Midbrain (tissue), 1 donor: Measurements from ENCODE around the gene ADAMTSL5.
"Not testable (repeated sequence)": the region's sequence is repeated elsewhere in the genome, so short reads cannot be mapped to it uniquely, and the experiment has no call there.

Source experiments
- DNase-seq: peaks from one replicate; lab custom pipeline; 2025; lab: John Stamatoyannopoulos, UW

The ADAMTSL5 gene, protein sequence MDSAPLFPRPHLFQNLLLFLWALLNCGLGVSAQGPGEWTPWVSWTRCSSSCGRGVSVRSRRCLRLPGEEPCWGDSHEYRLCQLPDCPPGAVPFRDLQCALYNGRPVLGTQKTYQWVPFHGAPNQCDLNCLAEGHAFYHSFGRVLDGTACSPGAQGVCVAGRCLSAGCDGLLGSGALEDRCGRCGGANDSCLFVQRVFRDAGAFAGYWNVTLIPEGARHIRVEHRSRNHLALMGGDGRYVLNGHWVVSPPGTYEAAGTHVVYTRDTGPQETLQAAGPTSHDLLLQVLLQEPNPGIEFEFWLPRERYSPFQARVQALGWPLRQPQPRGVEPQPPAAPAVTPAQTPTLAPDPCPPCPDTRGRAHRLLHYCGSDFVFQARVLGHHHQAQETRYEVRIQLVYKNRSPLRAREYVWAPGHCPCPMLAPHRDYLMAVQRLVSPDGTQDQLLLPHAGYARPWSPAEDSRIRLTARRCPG

GRCh38 chr19:1512671-1513498 lies at the start of gene ADAMTSL5:
Gene ADAMTSL5 (minus strand): TSS chr19:1513019. CDS start chr19:1510943, 2,076 bp downstream.
- no peak for DNase-seq

DNA sequence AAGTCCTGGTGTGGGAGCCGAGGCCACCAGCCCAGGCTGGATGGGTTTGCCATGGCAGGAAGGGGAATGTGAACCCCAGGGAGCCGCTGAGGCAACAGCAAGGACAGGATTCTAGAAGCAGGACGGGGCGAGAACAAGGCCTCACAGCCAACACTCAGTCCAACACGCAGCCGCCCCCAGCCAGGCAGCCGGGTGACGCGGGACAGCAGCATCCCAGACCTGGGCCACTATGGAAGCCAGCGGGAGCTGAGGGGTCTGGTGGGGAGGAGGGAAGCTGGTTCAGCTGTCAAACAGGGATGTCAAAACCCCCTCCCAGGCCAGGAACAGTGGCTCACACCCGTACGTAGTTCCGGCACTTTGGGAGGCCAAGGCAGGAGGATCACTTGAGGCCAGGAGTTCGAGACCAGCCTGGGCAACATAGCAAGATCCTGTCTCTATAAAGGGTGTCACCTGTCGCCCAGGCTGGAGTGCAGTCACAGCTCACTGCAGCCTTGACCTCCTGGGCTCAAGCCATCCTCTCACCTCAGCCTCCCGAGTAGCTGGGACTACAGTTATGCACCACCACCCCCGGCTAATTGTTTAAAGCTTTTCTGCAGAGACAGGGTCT lies 48.5 kb upstream of the ADAMTSL5 start:
- DNase-seq = no peak

DNA sequence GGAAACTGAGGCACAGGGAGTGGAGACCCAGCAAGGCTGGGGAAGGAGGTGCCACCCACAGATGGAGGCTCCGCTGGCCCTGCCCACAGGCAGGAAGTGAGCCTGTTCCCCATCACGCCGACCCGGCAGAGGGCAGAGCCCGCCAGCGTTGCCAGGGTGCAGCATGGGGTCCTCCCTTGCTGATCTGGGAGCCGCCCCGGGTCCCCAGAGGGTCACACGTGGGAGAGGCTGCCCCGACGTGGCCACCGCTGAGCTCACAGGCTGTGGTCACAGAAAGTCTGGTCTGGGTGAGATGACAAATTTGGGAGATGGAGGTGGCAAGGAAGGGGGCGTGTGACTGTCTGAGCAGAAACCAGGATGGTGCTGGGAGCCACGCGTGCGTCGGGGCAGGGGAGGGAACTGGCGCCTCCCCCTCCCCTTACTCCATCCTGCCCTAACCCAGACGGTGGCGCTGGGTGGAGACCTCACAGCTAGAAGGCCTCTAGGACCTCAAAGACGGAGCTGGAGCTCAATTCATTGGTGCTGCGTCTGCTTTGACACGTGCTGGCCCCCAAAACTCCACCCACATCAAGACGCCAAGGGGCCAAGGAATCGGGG lies 47.6 kb upstream of the ADAMTSL5 start:
- no peak for DNase-seq

DNA sequence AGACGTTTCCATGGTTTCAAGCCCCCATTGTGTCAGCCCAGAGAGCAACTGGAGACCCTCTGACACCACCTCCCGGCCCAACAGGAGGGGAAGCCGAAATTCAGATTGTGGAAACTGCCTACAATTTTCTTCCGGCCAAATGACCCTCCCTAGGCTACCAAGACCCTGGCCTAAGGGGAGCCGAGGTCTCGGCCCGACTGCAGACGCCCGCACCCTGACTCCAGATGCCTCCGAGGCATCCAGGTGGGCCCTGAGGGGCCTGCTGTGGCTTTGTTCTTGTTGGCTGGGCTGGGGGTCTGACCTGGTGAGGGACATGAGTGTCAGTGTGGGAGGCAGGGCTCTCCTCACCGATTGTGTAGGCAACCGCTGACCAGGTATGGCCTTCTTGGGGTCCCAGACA lies 45.7 kb upstream of the ADAMTSL5 start:
- DNase-seq = no peak

- DNase-seq = no peak
Observed at GRCh38 chr19:1556390-1557070, 43.7 kb upstream of the ADAMTSL5 start.

- no peak for DNase-seq
Observed at GRCh38 chr19:1555487-1556389, 42.9 kb upstream of the ADAMTSL5 start.

DNA sequence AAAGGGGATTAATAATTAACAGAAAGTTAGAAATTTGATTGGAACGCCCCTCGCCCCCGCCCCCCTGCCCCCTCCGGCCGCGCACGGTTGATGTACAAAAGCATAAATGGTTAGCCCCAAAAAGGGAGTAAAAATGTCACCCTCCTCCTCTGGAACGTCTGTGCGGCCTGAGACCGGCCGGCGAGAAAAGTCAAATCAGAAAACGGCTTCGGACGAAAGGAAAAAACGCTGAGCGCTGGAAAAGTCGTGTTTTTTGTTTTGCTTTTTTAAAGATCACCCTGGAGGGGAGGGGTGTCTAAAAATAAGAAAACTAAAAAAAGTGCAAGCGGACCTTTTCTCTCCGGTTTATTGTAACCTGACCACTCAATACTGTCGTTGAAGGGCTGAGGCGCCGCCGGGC lies 42.1 kb upstream of the ADAMTSL5 start:
- no peak for DNase-seq

DNA sequence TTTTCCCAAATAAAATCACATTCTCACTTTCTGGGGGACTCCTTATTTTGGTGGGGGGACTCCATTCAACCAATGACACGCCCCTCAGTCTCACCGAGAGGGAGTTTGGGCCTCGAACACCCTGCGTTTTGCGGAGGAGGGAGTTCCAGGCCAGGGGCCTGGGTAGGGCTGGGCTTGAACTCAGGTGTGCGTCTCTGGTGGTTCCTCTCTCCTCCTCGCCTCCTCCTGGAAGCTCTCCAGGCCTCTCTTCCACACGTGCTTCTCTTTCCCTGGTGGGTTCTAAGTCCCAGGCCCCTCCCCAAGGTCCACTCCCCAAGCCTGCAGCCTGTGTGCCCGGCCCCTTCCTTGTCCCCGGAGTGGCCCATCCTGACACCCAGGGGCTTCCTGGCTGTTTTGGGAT lies 40.6 kb upstream of the ADAMTSL5 start:
- DNase-seq = no peak

- no peak for DNase-seq
Observed at GRCh38 chr19:1551068-1552040, 38.5 kb upstream of the ADAMTSL5 start.

DNA sequence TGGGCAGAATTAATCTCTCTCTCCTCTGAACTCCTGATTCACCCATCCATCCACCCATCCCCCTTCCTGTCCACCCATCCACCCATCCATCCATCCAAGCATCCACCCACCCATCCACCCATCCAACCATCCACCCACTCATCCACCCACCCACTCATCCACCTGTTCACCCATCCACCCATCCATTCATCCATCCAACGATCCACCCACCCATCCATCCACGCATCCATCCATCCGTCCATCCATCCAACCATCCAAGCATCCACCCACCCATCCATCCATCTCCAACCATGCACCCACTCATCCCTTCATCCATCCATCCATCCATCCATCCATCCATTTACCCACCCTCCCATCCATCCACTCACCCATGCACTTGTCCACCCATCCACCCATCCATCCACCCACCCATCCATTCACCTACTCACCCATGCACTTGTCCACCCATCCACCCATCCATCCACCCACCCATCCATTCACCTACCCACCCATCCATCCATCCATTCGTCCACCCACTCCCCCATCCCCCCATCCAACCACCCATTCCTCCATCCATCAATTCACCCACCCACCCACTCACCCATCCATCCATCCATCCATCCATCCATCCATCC lies 36.6 kb upstream of the ADAMTSL5 start:
- no peak for DNase-seq

DNA sequence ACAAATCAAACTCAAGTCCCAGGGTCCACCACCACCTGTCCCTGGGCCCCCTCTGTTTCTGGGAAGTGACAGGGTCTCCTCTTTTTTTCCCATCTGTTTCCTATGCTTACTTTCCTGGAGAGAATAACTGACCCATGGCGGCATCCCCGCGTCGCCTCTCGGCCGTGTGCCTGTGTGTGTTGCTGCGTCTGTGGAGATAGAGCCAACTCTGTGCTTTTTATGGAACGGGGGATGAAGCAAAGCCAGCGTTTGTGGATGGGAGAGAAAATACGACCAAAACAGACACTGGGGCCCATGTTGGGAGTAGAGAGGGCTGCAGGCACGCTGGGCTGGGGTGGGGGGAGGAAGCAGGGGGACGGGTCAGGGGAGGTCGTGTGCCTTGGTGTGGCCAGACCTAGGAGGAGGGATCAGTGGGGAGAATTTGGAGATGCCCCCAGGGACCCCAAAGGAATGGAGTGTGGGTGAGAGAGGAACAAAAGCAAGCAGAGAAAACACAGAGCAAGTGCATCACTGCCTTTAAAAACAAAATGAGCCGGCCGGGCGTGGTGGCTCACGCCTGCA lies 27.6 kb upstream of the ADAMTSL5 start:
- DNase-seq = no peak

DNA sequence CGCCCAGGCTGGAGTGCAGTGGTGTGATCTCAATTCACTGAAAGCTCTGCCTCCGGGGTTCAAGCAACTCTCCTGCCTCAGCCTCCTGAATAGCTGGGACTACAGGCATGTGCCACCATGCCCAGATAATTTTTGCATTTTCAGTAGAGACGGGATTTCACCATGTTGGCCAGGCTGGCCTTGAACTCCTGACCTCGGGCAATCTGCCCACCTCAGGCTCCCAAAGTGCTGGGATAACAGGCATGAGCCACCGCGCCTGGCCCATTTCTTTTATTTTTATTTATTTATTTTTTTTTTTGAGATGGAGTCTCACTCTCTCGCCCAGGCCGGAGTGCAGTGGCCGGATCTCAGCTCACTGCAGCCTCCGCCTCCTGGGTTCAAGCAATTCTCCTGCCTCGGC lies 26.9 kb upstream of the ADAMTSL5 start:
- DNase-seq = not testable (repeated sequence)

DNA sequence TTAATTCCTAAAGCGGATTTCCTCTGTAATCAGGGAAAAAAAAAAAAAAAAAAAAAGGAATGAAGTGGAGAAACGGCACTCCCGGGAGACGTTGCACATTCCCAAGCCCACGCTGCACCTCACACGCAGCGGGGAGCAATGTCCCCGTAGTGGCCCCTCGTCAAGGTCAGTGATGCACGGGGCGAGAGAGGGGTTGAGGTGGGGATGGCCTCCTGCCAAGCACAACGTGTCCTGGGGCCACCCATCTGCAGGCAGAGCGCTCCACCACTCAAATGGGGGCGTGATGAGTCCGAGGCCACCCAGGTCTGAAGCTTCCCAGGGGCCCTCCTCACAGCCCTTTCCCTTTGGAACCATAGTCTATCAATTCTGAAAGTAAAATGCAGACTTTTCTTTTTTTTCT lies 26.2 kb upstream of the ADAMTSL5 start:
- DNase-seq = no peak

- DNase-seq = not testable (repeated sequence)
Observed at GRCh38 chr19:1535699-1536098, 22.9 kb upstream of the ADAMTSL5 start.

- DNase-seq = no peak
Observed at GRCh38 chr19:1534972-1535371, 22.2 kb upstream of the ADAMTSL5 start.

GRCh38 chr19:1533510-1534150 lies 20.8 kb upstream of the ADAMTSL5 start:
- DNase-seq = no peak

DNA sequence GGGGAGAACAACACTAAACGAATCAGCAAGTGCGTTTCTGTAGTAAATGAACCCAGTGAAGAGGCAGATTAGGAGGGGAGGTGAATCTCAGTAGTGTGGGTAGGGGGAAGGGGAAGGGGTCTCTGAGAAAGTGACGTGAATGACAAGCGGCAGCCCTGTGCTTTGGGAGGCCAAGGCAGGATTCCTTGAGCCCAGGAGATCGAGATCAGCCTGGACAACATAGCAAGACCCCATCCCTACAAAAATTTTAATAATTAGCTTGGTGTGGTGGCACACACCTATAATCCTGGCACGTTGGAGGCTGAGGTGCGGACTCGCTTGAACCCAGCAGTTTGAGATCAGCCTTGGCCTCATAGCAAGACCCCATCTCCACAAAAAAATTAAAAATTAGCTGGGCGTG lies 19.2 kb upstream of the ADAMTSL5 start:
- no peak for DNase-seq

- DNase-seq = no peak
Observed at GRCh38 chr19:1531587-1531986, 18.8 kb upstream of the ADAMTSL5 start.
